Caco-2 (cell line): Measurements from ENCODE around the gene RABGAP1L. TPM values are rescaled to one million over a fixed set of nuclear protein-coding genes. Genes with fewer than 3 reads are reported as not detected.

Experiments
- BruUV-seq: library from RNA; stranded (reverse); fragments of 400-500 nt; replicated peaks from 2 replicates; lab custom pipeline; 2021; lab: Mats Ljungman, UMichigan
- CTCF ChIA-PET: fragments of 300-600 bp; sonication (Branson Sonifier 250); formaldehyde crosslinking; loops from one replicate; lab custom pipeline; 2022; ENCODE audit warnings: antibody characterized with exemption; lab: Charles Lee
- POLR2A ChIA-PET: fragments of 300-600 bp; sonication (Branson Sonifier 250); formaldehyde crosslinking; loops from one replicate; lab custom pipeline; 2022; ENCODE audit warnings: antibody characterized with exemption; lab: Charles Lee
- DNase-seq, 2 experiments: peaks; one replicate each; pipeline versions ENCODE4 v3.0.0 to v3.0.0-alpha.2; 2020 to 2022
- H3K27me3 ChIP-seq: replicated peaks from 2 replicates; pipeline ENCODE4 v1.6.0; 2011; ENCODE audit warnings: low read length; ENCODE audit not compliant: control insufficient read depth, insufficient read depth
- H3K36me3 ChIP-seq: 2 replicates; pipeline ENCODE4 v1.5.1; 2011; ENCODE audit warnings: low read length; ENCODE audit not compliant: control insufficient read depth, insufficient read depth
- H3K4me1 ChIP-seq: fragments of 250-450 bp; sonication (Bioruptor Pico); 2 replicates; pipeline ENCODE4 v1.5.1; 2020; ENCODE audit warnings: mild to moderate bottlenecking
- H3K4me3 ChIP-seq: 2 replicates; pipeline ENCODE4 v1.5.1; 2011; ENCODE audit warnings: low read depth, mild to moderate bottlenecking, control low read depth, low read length
- H3K9me3 ChIP-seq: fragments of 250-450 bp; sonication (Bioruptor Pico); 2 replicates; pipeline ENCODE4 v1.5.1; 2020; ENCODE audit warnings: mild to moderate bottlenecking, moderate library complexity
- H3K27ac Mint-ChIP-seq: one replicate; pipeline ENCODE4 v1.8.0; 2022; ENCODE audit warnings: mixed read lengths; ENCODE audit not compliant: unreplicated experiment
- H3K27me3 Mint-ChIP-seq: one replicate; pipeline ENCODE4 v1.8.0; 2022; ENCODE audit warnings: mixed read lengths; ENCODE audit not compliant: insufficient read depth, unreplicated experiment
- H3K36me3 Mint-ChIP-seq: one replicate; pipeline ENCODE4 v1.8.0; 2022; ENCODE audit warnings: mild to moderate bottlenecking, mixed read lengths; ENCODE audit not compliant: insufficient read depth, unreplicated experiment
- H3K4me1 Mint-ChIP-seq: one replicate; pipeline ENCODE4 v1.8.0; 2022; ENCODE audit warnings: low read depth, mixed read lengths; ENCODE audit not compliant: unreplicated experiment
- H3K4me3 Mint-ChIP-seq: one replicate; pipeline ENCODE4 v1.8.0; 2022; ENCODE audit warnings: mild to moderate bottlenecking, moderate library complexity, mixed read lengths; ENCODE audit not compliant: unreplicated experiment
- H3K9me3 Mint-ChIP-seq: one replicate; pipeline ENCODE4 v1.8.0; 2022; ENCODE audit warnings: mixed read lengths; ENCODE audit not compliant: unreplicated experiment
- intact Hi-C: fragments of 100-400 bp; cut with micrococcal nuclease; formaldehyde crosslinking; loops from one replicate; pipeline ENCODE4 v1.10.0; 2022; ENCODE audit not compliant: unreplicated experiment
- total RNA-seq: library from RNA; stranded (reverse); gene quantifications from 2 replicates; pipeline ENCODE4 v1.2.3, GENCODE V29; 2022
- TF ChIP-seq, protein P1 (sequence below), 2 experiments: fragments of 200-600 bp in 1 of 2; IDR thresholded peaks; 1 replicate in 1 of 2; 2 replicates in 1 of 2; pipeline versions ENCODE4 v1.5.1 to v1.8.0; 2011 to 2022; ENCODE audit warnings: antibody characterized with exemption in 1 of 2, control low read depth in 1 of 2, inconsistent platforms in 1 of 2, low read depth in 1 of 2, low read length in 1 of 2, mild to moderate bottlenecking in 1 of 2, moderate library complexity in 1 of 2; ENCODE audit not compliant: insufficient read depth in 1 of 2, severe bottlenecking in 1 of 2, unreplicated experiment in 1 of 2

Gene RABGAP1L
- total RNA-seq, 1 experiment from 2014 or later, result 20.3 TPM

GRCh38 chr1:174931214-174931613 lies 771.9 kb downstream of the RABGAP1L start:
- Mint-ChIP-seq H3K36me3 (no peaks in the 10 kb centered on the region), H3K4me3 (no peak overlapping the region), H3K27me3 (no peaks in the 10 kb centered on the region), H3K4me1 (peaks cover 8% of the 10 kb centered on the region), H3K9me3 (no peaks in the 10 kb centered on the region), H3K27ac (no peak overlapping the region)
- H3K4me1 ChIP-seq, result no peaks in the 10 kb centered on the region; the same call in 1 of the 2 replicates
- intact Hi-C loops, result no loop called here
- H3K4me3 ChIP-seq, result no peak overlapping the region
- no peaks in the 10 kb centered on the region for H3K27me3 ChIP-seq
- DNase-seq, result no peak
- POLR2A ChIA-PET, result no interaction called here
- TF ChIP-seq, protein P1, sequence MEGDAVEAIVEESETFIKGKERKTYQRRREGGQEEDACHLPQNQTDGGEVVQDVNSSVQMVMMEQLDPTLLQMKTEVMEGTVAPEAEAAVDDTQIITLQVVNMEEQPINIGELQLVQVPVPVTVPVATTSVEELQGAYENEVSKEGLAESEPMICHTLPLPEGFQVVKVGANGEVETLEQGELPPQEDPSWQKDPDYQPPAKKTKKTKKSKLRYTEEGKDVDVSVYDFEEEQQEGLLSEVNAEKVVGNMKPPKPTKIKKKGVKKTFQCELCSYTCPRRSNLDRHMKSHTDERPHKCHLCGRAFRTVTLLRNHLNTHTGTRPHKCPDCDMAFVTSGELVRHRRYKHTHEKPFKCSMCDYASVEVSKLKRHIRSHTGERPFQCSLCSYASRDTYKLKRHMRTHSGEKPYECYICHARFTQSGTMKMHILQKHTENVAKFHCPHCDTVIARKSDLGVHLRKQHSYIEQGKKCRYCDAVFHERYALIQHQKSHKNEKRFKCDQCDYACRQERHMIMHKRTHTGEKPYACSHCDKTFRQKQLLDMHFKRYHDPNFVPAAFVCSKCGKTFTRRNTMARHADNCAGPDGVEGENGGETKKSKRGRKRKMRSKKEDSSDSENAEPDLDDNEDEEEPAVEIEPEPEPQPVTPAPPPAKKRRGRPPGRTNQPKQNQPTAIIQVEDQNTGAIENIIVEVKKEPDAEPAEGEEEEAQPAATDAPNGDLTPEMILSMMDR (IDR thresholded peaks at IDR 0.05; ENCODE audit: insufficient read depth in 1 of 2, low read depth in 1 of 2, low read length in 1 of 2, severe bottlenecking in 1 of 2, unreplicated experiment in 1 of 2), result no peak
- BruUV-seq, result no TSS peak
- H3K9me3 ChIP-seq, result no peaks in the 10 kb centered on the region
- CTCF ChIA-PET, result no interaction called here
- H3K36me3 ChIP-seq, result no peaks in the 10 kb centered on the region

DNA sequence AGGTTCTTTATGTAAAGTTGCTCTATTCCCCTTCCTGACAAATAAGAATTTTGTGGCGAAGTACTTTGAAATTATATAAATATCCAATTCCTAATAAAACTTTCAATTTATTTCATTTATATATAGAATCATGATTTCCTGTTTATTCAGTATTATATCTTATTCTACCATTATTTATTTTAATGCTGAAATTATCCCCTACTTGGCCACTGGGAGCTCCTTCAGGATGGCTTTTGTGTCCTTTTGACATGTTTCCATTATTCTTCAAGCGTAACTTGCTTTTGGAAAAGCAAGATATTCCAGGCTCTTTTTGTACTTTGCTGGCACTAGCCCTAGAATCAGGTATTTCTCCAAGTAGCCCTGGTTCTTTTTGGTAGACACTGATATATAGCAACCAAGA lies 773.3 kb downstream of the RABGAP1L start:
- no peaks in the 10 kb centered on the region; the same call in 1 of the 2 replicates for H3K4me1 ChIP-seq
- BruUV-seq, result no TSS peak
- H3K27me3 ChIP-seq, result no peaks in the 10 kb centered on the region
- Mint-ChIP-seq H3K4me3 (no peak overlapping the region), H3K9me3 (no peaks in the 10 kb centered on the region), H3K4me1 (peaks cover 8% of the 10 kb centered on the region), H3K27ac (no peak overlapping the region), H3K36me3 (no peaks in the 10 kb centered on the region), H3K27me3 (no peaks in the 10 kb centered on the region)
- ChIA-PET POLR2A (no interaction called here), CTCF (interaction anchor here (0.9 kb wide), 1 partner anchor 13 kb away, joined by 3 read pairs; no protein-coding TSS in a partner anchor)
- H3K4me3 ChIP-seq, result no peak overlapping the region
- DNase-seq, result no peak
- TF ChIP-seq, protein P1 (IDR thresholded peaks at IDR 0.05; ENCODE audit: insufficient read depth in 1 of 2, low read depth in 1 of 2, low read length in 1 of 2, severe bottlenecking in 1 of 2, unreplicated experiment in 1 of 2), result no peak
- H3K9me3 ChIP-seq, result no peaks in the 10 kb centered on the region
- intact Hi-C loops, result no loop called here
- H3K36me3 ChIP-seq, result no peaks in the 10 kb centered on the region

GRCh38 chr1:174935961-174936727 lies 776.8 kb downstream of the RABGAP1L start:
- no peaks in the 10 kb centered on the region for H3K36me3 Mint-ChIP-seq
- POLR2A ChIA-PET, result no interaction called here
- intact Hi-C loops, result no loop called here

More at GRCh38 chr1:174935961-174936727, 776.8 kb downstream of the RABGAP1L start:
- no peaks in the 10 kb centered on the region for H3K9me3 Mint-ChIP-seq
- H3K4me3 Mint-ChIP-seq, result no peak overlapping the region
- no peaks in the 10 kb centered on the region for H3K4me1 ChIP-seq
- H3K36me3 ChIP-seq, result no peaks in the 10 kb centered on the region
- H3K27me3 Mint-ChIP-seq, result no peaks in the 10 kb centered on the region
- TF ChIP-seq, protein P1 (IDR thresholded peaks at IDR 0.05; ENCODE audit: insufficient read depth in 1 of 2, low read depth in 1 of 2, low read length in 1 of 2, severe bottlenecking in 1 of 2, unreplicated experiment in 1 of 2), result no peak
- DNase-seq, result no peak
- H3K27ac Mint-ChIP-seq, result no peak overlapping the region
- H3K27me3 ChIP-seq, result no peaks in the 10 kb centered on the region
- H3K4me3 ChIP-seq, result no peak overlapping the region
- H3K4me1 Mint-ChIP-seq, result no peaks in the 10 kb centered on the region
- CTCF ChIA-PET, result interaction anchor here (0.7 kb wide), 1 partner anchor 10 kb away, joined by 6 read pairs; no protein-coding TSS in a partner anchor
- BruUV-seq, result no TSS peak
- H3K9me3 ChIP-seq, result no peaks in the 10 kb centered on the region
